Ovary (tissue), 3 donors: ENCODE results near the gene FAM234A.

Experiments used
- CTCF ChIP-seq, 3 donors: fragments of 450-650 bp in 2 of 3; fragments of 200-600 bp in 1 of 3; IDR thresholded peaks; one replicate each; pipeline versions ENCODE4 v1.5.1 to v1.8.0; 2016 to 2022; ENCODE audit warnings: antibody characterized with exemption in 3 of 3, mild to moderate bottlenecking in 1 of 3
- POLR2A ChIP-seq: fragments of 450-650 bp; IDR thresholded peaks from one replicate; pipeline ENCODE4 v1.6.1; 2017; ENCODE audit warnings: antibody characterized with exemption, mild to moderate bottlenecking, moderate library complexity
- donor health status: DM: no; HTN: no; CAD: no.

GRCh38 chr16:234468-235305, at the start of gene FAM234A:
- TF ChIP-seq CTCF (IDR thresholded peaks at IDR 0.05) (peak; percentile 25 to 80 (median 71)), POLR2A (peak; percentile 96)
